ENCODE measurements around the gene WDFY2.

GRCh38 chr13:51759240-51759639 is 175.0 kb downstream of the WDFY2 start:
- TF ChIP-seq POLR2A (IDR thresholded peaks at IDR 0.05): no peak
- no peak for TF ChIP-seq CTCF (IDR thresholded peaks at IDR 0.05)
